ENCODE results near the gene MTARC2. TPM values are rescaled to one million over a fixed set of nuclear protein-coding genes. Genes with fewer than 3 reads are reported as not detected.

The MTARC2 gene
- total and polyA plus RNA-seq, 2 of the 13 experiments (the other 11 are each of a cell fraction or from before 2014, with no cell fraction given): 8.5 to 10.1 TPM

DNA sequence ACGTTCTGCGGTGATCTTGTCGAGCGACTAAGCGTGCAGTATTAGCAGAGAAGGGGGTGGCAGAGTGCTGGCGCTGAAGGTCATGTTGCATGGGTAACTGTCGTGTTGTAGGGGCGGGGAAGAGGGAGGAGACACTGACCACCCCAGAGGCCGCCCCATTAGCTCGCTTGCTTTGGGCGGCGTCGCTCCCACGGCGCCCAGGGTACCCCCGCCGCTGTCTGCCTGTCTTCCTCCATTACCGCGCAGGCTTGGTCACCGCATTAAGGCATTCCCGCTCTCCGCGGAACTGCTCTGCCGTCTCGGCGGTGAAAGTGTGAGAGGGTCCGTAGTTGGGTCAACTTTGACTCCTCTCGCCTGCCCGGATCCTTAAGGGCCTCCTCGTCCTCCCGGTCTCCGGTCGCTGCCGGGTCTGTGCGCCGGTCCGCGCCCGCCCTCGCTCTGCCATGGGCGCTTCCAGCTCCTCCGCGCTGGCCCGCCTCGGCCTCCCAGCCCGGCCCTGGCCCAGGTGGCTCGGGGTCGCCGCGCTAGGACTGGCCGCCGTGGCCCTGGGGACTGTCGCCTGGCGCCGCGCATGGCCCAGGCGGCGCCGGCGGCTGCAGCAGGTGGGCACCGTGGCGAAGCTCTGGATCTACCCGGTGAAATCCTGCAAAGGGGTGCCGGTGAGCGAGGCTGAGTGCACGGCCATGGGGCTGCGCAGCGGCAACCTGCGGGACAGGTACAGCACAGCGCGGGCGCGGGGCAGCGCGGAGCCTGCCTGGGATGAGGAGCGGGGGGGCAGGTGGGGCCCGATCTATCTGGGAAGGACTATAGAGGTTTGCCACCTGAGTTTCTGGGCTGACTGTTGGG lies at the start of gene MTARC2 (continued):
- TF ChIP-seq, protein P1, sequence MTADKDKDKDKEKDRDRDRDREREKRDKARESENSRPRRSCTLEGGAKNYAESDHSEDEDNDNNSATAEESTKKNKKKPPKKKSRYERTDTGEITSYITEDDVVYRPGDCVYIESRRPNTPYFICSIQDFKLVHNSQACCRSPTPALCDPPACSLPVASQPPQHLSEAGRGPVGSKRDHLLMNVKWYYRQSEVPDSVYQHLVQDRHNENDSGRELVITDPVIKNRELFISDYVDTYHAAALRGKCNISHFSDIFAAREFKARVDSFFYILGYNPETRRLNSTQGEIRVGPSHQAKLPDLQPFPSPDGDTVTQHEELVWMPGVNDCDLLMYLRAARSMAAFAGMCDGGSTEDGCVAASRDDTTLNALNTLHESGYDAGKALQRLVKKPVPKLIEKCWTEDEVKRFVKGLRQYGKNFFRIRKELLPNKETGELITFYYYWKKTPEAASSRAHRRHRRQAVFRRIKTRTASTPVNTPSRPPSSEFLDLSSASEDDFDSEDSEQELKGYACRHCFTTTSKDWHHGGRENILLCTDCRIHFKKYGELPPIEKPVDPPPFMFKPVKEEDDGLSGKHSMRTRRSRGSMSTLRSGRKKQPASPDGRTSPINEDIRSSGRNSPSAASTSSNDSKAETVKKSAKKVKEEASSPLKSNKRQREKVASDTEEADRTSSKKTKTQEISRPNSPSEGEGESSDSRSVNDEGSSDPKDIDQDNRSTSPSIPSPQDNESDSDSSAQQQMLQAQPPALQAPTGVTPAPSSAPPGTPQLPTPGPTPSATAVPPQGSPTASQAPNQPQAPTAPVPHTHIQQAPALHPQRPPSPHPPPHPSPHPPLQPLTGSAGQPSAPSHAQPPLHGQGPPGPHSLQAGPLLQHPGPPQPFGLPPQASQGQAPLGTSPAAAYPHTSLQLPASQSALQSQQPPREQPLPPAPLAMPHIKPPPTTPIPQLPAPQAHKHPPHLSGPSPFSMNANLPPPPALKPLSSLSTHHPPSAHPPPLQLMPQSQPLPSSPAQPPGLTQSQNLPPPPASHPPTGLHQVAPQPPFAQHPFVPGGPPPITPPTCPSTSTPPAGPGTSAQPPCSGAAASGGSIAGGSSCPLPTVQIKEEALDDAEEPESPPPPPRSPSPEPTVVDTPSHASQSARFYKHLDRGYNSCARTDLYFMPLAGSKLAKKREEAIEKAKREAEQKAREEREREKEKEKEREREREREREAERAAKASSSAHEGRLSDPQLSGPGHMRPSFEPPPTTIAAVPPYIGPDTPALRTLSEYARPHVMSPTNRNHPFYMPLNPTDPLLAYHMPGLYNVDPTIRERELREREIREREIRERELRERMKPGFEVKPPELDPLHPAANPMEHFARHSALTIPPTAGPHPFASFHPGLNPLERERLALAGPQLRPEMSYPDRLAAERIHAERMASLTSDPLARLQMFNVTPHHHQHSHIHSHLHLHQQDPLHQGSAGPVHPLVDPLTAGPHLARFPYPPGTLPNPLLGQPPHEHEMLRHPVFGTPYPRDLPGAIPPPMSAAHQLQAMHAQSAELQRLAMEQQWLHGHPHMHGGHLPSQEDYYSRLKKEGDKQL (CRISPR knock-in tag; IDR thresholded peaks at IDR 0.05; ENCODE audit: low read depth): peak; percentile 29; the same call in 1 of the 2 replicates
- TF ChIP-seq, protein P2, sequence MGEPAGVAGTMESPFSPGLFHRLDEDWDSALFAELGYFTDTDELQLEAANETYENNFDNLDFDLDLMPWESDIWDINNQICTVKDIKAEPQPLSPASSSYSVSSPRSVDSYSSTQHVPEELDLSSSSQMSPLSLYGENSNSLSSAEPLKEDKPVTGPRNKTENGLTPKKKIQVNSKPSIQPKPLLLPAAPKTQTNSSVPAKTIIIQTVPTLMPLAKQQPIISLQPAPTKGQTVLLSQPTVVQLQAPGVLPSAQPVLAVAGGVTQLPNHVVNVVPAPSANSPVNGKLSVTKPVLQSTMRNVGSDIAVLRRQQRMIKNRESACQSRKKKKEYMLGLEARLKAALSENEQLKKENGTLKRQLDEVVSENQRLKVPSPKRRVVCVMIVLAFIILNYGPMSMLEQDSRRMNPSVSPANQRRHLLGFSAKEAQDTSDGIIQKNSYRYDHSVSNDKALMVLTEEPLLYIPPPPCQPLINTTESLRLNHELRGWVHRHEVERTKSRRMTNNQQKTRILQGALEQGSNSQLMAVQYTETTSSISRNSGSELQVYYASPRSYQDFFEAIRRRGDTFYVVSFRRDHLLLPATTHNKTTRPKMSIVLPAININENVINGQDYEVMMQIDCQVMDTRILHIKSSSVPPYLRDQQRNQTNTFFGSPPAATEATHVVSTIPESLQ (CRISPR knock-in tag; conservative IDR thresholded peaks at IDR 0.05): no peak
- TF ChIP-seq ZNF367 (CRISPR knock-in tag; IDR thresholded peaks at IDR 0.05; ENCODE audit: borderline replicate concordance): no peak
- TF ChIP-seq, protein P3, sequence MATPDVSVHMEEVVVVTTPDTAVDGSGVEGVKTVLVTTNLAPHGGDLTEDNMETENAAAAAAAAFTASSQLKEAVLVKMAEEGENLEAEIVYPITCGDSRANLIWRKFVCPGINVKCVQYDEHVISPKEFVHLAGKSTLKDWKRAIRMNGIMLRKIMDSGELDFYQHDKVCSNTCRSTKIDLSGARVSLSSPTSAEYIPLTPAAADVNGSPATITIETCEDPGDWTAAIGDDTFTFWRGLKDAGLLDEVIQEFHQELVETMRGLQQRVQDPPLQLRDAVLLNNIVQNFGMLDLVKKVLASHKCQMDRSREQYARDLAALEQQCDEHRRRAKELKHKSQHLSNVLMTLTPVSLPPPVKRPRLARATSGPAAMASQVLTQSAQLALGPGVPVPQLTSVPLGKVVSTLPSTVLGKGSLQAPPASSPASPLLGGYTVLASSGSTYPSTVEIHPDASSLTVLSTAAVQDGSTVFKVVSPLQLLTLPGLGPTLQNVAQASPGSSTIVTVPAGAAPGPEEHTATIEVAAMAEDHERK (CRISPR knock-in tag; IDR thresholded peaks at IDR 0.05; ENCODE audit: low read depth): no peak
- TF ChIP-seq, protein P4, sequence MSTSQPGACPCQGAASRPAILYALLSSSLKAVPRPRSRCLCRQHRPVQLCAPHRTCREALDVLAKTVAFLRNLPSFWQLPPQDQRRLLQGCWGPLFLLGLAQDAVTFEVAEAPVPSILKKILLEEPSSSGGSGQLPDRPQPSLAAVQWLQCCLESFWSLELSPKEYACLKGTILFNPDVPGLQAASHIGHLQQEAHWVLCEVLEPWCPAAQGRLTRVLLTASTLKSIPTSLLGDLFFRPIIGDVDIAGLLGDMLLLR (CRISPR knock-in tag; IDR thresholded peaks at IDR 0.05): no peak
- TF ChIP-seq ZNF432 (CRISPR knock-in tag; IDR thresholded peaks at IDR 0.05; ENCODE audit: borderline replicate concordance): 0 out of 2 replicates have a peak, but pooled peaks have one; percentile 47
- TF ChIP-seq EEA1 (CRISPR knock-in tag; IDR thresholded peaks at IDR 0.05; ENCODE audit: borderline replicate concordance): peak; percentile 68
- TF ChIP-seq, protein P5, sequence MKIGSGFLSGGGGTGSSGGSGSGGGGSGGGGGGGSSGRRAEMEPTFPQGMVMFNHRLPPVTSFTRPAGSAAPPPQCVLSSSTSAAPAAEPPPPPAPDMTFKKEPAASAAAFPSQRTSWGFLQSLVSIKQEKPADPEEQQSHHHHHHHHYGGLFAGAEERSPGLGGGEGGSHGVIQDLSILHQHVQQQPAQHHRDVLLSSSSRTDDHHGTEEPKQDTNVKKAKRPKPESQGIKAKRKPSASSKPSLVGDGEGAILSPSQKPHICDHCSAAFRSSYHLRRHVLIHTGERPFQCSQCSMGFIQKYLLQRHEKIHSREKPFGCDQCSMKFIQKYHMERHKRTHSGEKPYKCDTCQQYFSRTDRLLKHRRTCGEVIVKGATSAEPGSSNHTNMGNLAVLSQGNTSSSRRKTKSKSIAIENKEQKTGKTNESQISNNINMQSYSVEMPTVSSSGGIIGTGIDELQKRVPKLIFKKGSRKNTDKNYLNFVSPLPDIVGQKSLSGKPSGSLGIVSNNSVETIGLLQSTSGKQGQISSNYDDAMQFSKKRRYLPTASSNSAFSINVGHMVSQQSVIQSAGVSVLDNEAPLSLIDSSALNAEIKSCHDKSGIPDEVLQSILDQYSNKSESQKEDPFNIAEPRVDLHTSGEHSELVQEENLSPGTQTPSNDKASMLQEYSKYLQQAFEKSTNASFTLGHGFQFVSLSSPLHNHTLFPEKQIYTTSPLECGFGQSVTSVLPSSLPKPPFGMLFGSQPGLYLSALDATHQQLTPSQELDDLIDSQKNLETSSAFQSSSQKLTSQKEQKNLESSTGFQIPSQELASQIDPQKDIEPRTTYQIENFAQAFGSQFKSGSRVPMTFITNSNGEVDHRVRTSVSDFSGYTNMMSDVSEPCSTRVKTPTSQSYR (CRISPR knock-in tag; IDR thresholded peaks at IDR 0.05; ENCODE audit: borderline replicate concordance): peak; percentile 55; the same call in 1 of the 2 replicates
- TF ChIP-seq MED13 (CRISPR knock-in tag; IDR thresholded peaks at IDR 0.05): no peak
- TF ChIP-seq FIP1L1 (IDR thresholded peaks at IDR 0.05; ENCODE audit: borderline replicate concordance, insufficient read depth, low read depth, low read length): no peak
- TF ChIP-seq TBL1XR1 (IDR thresholded peaks at IDR 0.05; ENCODE audit: borderline replicate concordance, low read length, partially characterized antibody): no peak
- TF ChIP-seq RBFOX2 (IDR thresholded peaks at IDR 0.05; ENCODE audit: low read depth, low read length): peak; percentile 67

Data from HepG2 (cell line).